ENCODE measurements around the gene MYO1E.

The MYO1E gene

GRCh38 chr15:59124261-59124660, 248.4 kb downstream of the MYO1E start:
- no peaks in the 10 kb centered on the region for H3K27me3 ChIP-seq (ENCODE audit: control insufficient read depth, low read length)
- H3F3A ChIP-seq (ENCODE audit: control insufficient read depth, insufficient read depth): 0 out of 2 replicates have a peak, but pooled peaks cover 4% of the 10 kb centered on the region
- H3K36me3 ChIP-seq (ENCODE audit: control insufficient read depth, low read length): peaks cover 92% of the 10 kb centered on the region
- H3K4me2 ChIP-seq (ENCODE audit: low read length): no peak overlapping the region
- peaks cover 4% of the 10 kb centered on the region; the same call in 1 of the 2 replicates for H4K20me1 ChIP-seq (ENCODE audit: control insufficient read depth, insufficient read depth, low read depth, low read length)
- H3K9me3 ChIP-seq (ENCODE audit: control insufficient read depth, insufficient read depth, low read length): no peaks in the 10 kb centered on the region; the same call in 1 of the 2 replicates
- H3K27ac ChIP-seq (ENCODE audit: low read depth, low read length): no peak overlapping the region
- H3K4me1 ChIP-seq (ENCODE audit: control insufficient read depth, low read length): peaks cover 9% of the 10 kb centered on the region
- H3K9me2 ChIP-seq (replicated peaks; ENCODE audit: control insufficient read depth, low read length): no peaks in the 10 kb centered on the region
- no peak overlapping the region for H3K4me3 ChIP-seq (ENCODE audit: low read length)
- TF ChIP-seq EZH2phosphoT487 (IDR thresholded peaks at IDR 0.05; ENCODE audit: borderline replicate concordance, low read length) (no peak), CTCF (IDR thresholded peaks at IDR 0.05; ENCODE audit: low read depth, low read length, poor library complexity, severe bottlenecking) (no peak)
- H3K79me2 ChIP-seq (ENCODE audit: control insufficient read depth, low read length): peaks cover 51% of the 10 kb centered on the region

- Histone ChIP-seq H3K27me3 (ENCODE audit: control insufficient read depth, low read length) (no peaks in the 10 kb centered on the region), H4K20me1 (ENCODE audit: control insufficient read depth, insufficient read depth, low read depth, low read length) (peaks cover 4% of the 10 kb centered on the region; the same call in 1 of the 2 replicates), H3K4me3 (ENCODE audit: low read length) (no peak overlapping the region), H3K4me2 (ENCODE audit: low read length) (no peak overlapping the region), H3F3A (ENCODE audit: control insufficient read depth, insufficient read depth) (0 out of 2 replicates have a peak, but pooled peaks cover 5% of the 10 kb centered on the region), H3K9me2 (replicated peaks; ENCODE audit: control insufficient read depth, low read length) (no peaks in the 10 kb centered on the region), H3K4me1 (ENCODE audit: control insufficient read depth, low read length) (no peaks in the 10 kb centered on the region), H3K27ac (ENCODE audit: low read depth, low read length) (no peak overlapping the region), H3K9me3 (ENCODE audit: control insufficient read depth, insufficient read depth, low read length) (no peaks in the 10 kb centered on the region), H3K36me3 (ENCODE audit: control insufficient read depth, low read length) (peaks cover 92% of the 10 kb centered on the region), H3K79me2 (ENCODE audit: control insufficient read depth, low read length) (peaks cover 17% of the 10 kb centered on the region)
- TF ChIP-seq EZH2phosphoT487 (IDR thresholded peaks at IDR 0.05; ENCODE audit: borderline replicate concordance, low read length) (no peak), CTCF (IDR thresholded peaks at IDR 0.05; ENCODE audit: low read depth, low read length, poor library complexity, severe bottlenecking) (no peak)
These were observed 251.7 kb downstream of the MYO1E start for GRCh38 chr15:59120937-59121336.

GRCh38 chr15:59119625-59120024, 253.0 kb downstream of the MYO1E start:
- Histone ChIP-seq H3F3A (ENCODE audit: control insufficient read depth, insufficient read depth) (0 out of 2 replicates have a peak, but pooled peaks cover 5% of the 10 kb centered on the region), H3K79me2 (ENCODE audit: control insufficient read depth, low read length) (peaks cover 6% of the 10 kb centered on the region), H3K27ac (ENCODE audit: low read depth, low read length) (no peak overlapping the region), H3K36me3 (ENCODE audit: control insufficient read depth, low read length) (peaks cover 92% of the 10 kb centered on the region), H3K9me3 (ENCODE audit: control insufficient read depth, insufficient read depth, low read length) (no peaks in the 10 kb centered on the region), H4K20me1 (ENCODE audit: control insufficient read depth, insufficient read depth, low read depth, low read length) (peaks cover 4% of the 10 kb centered on the region; the same call in 1 of the 2 replicates), H3K9me2 (replicated peaks; ENCODE audit: control insufficient read depth, low read length) (no peaks in the 10 kb centered on the region), H3K4me1 (ENCODE audit: control insufficient read depth, low read length) (no peaks in the 10 kb centered on the region), H3K27me3 (ENCODE audit: control insufficient read depth, low read length) (no peaks in the 10 kb centered on the region), H3K4me3 (ENCODE audit: low read length) (no peak overlapping the region), H3K4me2 (ENCODE audit: low read length) (no peak overlapping the region)
- TF ChIP-seq CTCF (IDR thresholded peaks at IDR 0.05; ENCODE audit: low read depth, low read length, poor library complexity, severe bottlenecking) (no peak), EZH2phosphoT487 (IDR thresholded peaks at IDR 0.05; ENCODE audit: borderline replicate concordance, low read length) (no peak)
